ENCODE data around the gene MTG1. TPM values are rescaled to one million over a fixed set of nuclear protein-coding genes. Genes with fewer than 3 reads are reported as not detected.

Gene MTG1
- total and polyA plus RNA-seq, 7 donors: 14.0 to 63.6 (median 27.6) TPM

GRCh38 chr10:133349160-133349568, 44.8 kb upstream of the MTG1 start:
- peaks cover 4 to 68% (median 23%) of the 10 kb centered on the region in 3 donors for H3K27me3 ChIP-seq
- 76 to 86% methylated on average over 8 of the region's 8 CpGs for WGBS, 2 donors
- DNase-seq: no peak
- H3K27ac ChIP-seq: no peak overlapping the region
- no peaks in the 10 kb centered on the region for H3K9me3 ChIP-seq
- no peak for TF ChIP-seq EP300 (IDR thresholded peaks at IDR 0.05)
- TF ChIP-seq POLR2AphosphoS5 (IDR thresholded peaks at IDR 0.05): no peak
- intact Hi-C loops (cut with DNase I): no loop called here
- H3K4me1 ChIP-seq: no peaks in the 10 kb centered on the region
- H3K4me3 ChIP-seq: no peak overlapping the region
- H3K36me3 ChIP-seq: no peaks in the 10 kb centered on the region

GRCh38 chr10:133349577-133350011, 44.4 kb upstream of the MTG1 start:
- WGBS, 2 donors: 76 to 77% methylated on average over 9 of the region's 9 CpGs
- Histone ChIP-seq H3K27ac (no peak overlapping the region), H3K27me3 (peaks cover 4 to 68% (median 27%) of the 10 kb centered on the region in 3 donors), H3K9me3 (no peaks in the 10 kb centered on the region), H3K36me3 (no peaks in the 10 kb centered on the region), H3K4me1 (no peaks in the 10 kb centered on the region), H3K4me3 (no peak overlapping the region)
- TF ChIP-seq POLR2A (IDR thresholded peaks at IDR 0.05): no peak
- TF ChIP-seq EP300 (IDR thresholded peaks at IDR 0.05): no peak
- TF ChIP-seq, protein P1, sequence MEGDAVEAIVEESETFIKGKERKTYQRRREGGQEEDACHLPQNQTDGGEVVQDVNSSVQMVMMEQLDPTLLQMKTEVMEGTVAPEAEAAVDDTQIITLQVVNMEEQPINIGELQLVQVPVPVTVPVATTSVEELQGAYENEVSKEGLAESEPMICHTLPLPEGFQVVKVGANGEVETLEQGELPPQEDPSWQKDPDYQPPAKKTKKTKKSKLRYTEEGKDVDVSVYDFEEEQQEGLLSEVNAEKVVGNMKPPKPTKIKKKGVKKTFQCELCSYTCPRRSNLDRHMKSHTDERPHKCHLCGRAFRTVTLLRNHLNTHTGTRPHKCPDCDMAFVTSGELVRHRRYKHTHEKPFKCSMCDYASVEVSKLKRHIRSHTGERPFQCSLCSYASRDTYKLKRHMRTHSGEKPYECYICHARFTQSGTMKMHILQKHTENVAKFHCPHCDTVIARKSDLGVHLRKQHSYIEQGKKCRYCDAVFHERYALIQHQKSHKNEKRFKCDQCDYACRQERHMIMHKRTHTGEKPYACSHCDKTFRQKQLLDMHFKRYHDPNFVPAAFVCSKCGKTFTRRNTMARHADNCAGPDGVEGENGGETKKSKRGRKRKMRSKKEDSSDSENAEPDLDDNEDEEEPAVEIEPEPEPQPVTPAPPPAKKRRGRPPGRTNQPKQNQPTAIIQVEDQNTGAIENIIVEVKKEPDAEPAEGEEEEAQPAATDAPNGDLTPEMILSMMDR (IDR thresholded peaks at IDR 0.05): no peak
- TF ChIP-seq POLR2AphosphoS5 (IDR thresholded peaks at IDR 0.05): no peak
- intact Hi-C loops (cut with DNase I): no loop called here
- DNase-seq: peak; percentile 55

DNA sequence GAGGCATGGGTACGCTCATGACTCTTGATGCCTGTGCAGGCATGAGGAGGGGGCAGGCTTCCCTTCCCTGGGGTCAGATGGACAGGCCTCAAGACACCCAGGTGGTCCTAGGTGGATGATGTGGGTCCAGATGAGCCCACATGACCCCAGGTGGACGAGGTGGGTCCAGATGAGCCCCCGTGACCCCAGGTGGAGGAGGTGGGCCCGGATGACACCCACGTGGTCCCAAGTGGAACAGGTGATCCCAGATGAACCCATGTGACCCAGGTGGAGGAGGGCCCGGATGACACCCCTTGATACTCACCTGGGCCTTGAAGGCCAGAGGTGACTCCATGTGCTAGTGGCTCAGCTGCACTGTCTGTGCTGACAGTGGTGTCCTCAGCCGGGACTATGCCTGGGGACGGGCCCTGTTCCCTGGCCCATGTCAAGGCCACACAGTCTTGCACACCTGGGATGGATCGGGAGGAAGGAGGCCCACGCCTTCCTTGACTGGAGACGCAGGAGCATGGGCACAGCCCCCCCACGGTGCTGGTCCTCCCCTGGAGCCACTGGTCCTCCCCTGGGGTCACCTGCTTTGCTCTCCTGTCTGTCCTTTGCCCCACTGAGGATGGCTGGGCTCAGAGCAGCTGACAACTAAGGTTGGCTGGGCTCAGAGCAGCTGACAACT, 43.5 kb upstream of the MTG1 start:
- TF ChIP-seq, protein P1 (IDR thresholded peaks at IDR 0.05): no peak
- TF ChIP-seq POLR2A (IDR thresholded peaks at IDR 0.05) (no peak), POLR2AphosphoS5 (IDR thresholded peaks at IDR 0.05) (no peak), EP300 (IDR thresholded peaks at IDR 0.05) (no peak)
- Histone ChIP-seq H3K27me3 (peaks cover 4 to 75% (median 31%) of the 10 kb centered on the region in 3 donors), H3K4me3 (no peak overlapping the region), H3K36me3 (no peaks in the 10 kb centered on the region), H3K4me1 (no peaks in the 10 kb centered on the region), H3K27ac (no peak overlapping the region), H3K9me3 (no peaks in the 10 kb centered on the region)
- peak; percentile 54 for DNase-seq
- intact Hi-C loops (cut with DNase I): no loop called here
- 88 to 91% methylated on average over 12 of the region's 12 CpGs for WGBS, 2 donors

GRCh38 chr10:133350950-133351329, 43.0 kb upstream of the MTG1 start:
- WGBS, 2 donors: 61 to 77% methylated on average over 13 of the region's 13 CpGs
- Histone ChIP-seq H3K9me3 (no peaks in the 10 kb centered on the region), H3K27me3 (peaks cover 4 to 79% (median 35%) of the 10 kb centered on the region in 3 donors), H3K36me3 (no peaks in the 10 kb centered on the region), H3K27ac (no peak overlapping the region), H3K4me3 (no peak overlapping the region), H3K4me1 (no peaks in the 10 kb centered on the region)
- DNase-seq: peak; percentile 64
- no peak for TF ChIP-seq POLR2A (IDR thresholded peaks at IDR 0.05)
- TF ChIP-seq POLR2AphosphoS5 (IDR thresholded peaks at IDR 0.05): no peak
- no peak for TF ChIP-seq EP300 (IDR thresholded peaks at IDR 0.05)
- TF ChIP-seq, protein P1 (IDR thresholded peaks at IDR 0.05): no peak
- intact Hi-C loops (cut with DNase I): no loop called here

DNA sequence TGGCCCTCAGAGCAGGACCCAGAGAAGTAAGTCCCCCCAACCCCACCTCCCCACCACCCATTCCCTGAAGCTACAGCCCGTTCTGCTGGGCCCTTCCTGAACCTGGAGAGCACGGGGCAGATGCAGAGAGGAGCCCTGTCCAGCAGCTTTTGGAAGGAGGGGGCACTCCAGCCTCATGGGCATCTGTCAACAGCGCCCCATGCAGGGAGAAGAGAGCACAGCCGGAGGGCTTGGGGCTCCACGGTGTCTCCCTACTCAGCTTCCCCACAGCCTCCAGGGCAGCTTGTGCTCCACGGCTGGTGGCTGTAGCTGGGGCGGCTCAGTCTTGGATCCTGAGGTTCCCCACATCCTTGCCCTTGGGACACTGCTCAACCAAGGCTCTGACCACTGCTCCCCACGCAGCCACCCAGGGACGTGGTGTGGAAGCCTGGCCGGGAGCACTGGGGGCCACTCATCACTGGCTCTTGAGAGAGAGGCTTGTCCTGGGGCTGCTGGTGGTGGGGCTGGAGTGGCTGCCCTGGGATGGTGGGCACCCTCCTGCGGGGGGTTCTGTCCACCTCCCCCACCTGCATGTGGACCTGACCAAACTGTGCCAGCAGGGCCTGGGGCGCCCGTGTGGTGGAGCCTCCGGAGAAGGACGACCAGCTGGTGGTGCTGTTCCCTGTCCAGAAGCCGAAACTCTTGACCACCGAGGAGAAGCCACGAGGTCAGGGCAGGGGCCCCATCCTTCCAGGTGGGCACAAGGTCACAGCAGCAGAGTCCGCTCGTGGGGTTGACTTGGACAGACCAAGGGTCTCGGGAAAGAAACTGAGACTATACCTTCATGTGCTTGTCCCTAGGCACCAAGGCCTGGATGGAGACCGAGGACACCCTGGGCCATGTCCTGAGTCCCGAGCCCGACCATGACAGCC, 42.3 kb upstream of the MTG1 start:
- H3K27me3 ChIP-seq: peaks cover 4 to 79% (median 42%) of the 10 kb centered on the region in 3 donors
- H3K9me3 ChIP-seq: no peaks in the 10 kb centered on the region
- no peak overlapping the region for H3K27ac ChIP-seq
- no peak overlapping the region for H3K4me3 ChIP-seq
- peaks cover 0 to 6% (median 3%) of the 10 kb centered on the region in 4 donors for H3K4me1 ChIP-seq
- intact Hi-C loops (cut with DNase I): no loop called here
- no peaks in the 10 kb centered on the region for H3K36me3 ChIP-seq
- DNase-seq: peak; percentile 62
- TF ChIP-seq, protein P1 (IDR thresholded peaks at IDR 0.05): no peak
- TF ChIP-seq EP300 (IDR thresholded peaks at IDR 0.05) (no peak), POLR2AphosphoS5 (IDR thresholded peaks at IDR 0.05) (no peak), POLR2A (IDR thresholded peaks at IDR 0.05) (no peak)
- 75 to 83% methylated on average over 24 of the region's 24 CpGs for WGBS, 2 donors

Measured in sigmoid colon (tissue), 7 donors.